22Rv1 (cell line): ENCODE measurements around the gene SASH1.

Experiments used
- CTCF ChIP-seq: fragments of 450-650 bp; IDR thresholded peaks from 2 replicates; pipeline ENCODE4 v1.5.1; 2017; ENCODE audit warnings: mild to moderate bottlenecking
- ZFX ChIP-seq: fragments of 450-650 bp; IDR thresholded peaks from 2 replicates; pipeline ENCODE4 v1.6.1; 2017; ENCODE audit warnings: antibody characterized with exemption, borderline replicate concordance

GRCh38 chr6:148472171-148473105 lies 129.8 kb downstream of the SASH1 start:
- TF ChIP-seq CTCF, result no peak
- no peak for TF ChIP-seq ZFX
